ENCODE results near the gene BPIFA1.

DNA sequence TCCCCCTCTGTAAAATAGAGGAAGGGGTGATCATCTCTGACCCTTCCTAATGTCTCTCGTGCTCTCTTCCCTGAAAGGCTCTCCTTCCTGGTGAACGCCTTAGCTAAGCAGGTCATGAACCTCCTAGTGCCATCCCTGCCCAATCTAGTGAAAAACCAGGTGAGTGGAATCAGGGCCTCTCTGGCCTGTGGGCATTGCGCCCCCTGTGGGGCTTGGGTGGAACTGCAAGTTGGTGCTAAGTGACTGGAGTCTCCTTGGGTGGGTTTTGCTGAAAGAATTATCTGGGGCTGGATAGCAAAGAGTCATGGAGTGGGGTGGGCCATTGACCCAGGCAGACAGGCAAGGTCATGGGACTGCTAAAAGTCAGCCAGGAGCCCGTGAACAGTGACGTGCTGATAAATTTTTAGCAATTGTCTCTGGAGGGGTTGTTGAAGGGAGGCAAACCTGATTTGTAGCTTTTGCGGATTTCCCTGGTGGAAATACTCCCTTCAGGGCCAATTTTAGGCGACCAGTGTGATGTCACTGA lies 56.1 kb downstream of the BPIFA1 start:
- TF ChIP-seq, protein P1, sequence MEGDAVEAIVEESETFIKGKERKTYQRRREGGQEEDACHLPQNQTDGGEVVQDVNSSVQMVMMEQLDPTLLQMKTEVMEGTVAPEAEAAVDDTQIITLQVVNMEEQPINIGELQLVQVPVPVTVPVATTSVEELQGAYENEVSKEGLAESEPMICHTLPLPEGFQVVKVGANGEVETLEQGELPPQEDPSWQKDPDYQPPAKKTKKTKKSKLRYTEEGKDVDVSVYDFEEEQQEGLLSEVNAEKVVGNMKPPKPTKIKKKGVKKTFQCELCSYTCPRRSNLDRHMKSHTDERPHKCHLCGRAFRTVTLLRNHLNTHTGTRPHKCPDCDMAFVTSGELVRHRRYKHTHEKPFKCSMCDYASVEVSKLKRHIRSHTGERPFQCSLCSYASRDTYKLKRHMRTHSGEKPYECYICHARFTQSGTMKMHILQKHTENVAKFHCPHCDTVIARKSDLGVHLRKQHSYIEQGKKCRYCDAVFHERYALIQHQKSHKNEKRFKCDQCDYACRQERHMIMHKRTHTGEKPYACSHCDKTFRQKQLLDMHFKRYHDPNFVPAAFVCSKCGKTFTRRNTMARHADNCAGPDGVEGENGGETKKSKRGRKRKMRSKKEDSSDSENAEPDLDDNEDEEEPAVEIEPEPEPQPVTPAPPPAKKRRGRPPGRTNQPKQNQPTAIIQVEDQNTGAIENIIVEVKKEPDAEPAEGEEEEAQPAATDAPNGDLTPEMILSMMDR (IDR thresholded peaks at IDR 0.05; ENCODE audit: low read depth, low read length, missing input control): peak; percentile 76
- peak; percentile 80 to 84 for TF ChIP-seq RAD21 (IDR thresholded peaks at IDR 0.05)
- TF ChIP-seq, protein P2, sequence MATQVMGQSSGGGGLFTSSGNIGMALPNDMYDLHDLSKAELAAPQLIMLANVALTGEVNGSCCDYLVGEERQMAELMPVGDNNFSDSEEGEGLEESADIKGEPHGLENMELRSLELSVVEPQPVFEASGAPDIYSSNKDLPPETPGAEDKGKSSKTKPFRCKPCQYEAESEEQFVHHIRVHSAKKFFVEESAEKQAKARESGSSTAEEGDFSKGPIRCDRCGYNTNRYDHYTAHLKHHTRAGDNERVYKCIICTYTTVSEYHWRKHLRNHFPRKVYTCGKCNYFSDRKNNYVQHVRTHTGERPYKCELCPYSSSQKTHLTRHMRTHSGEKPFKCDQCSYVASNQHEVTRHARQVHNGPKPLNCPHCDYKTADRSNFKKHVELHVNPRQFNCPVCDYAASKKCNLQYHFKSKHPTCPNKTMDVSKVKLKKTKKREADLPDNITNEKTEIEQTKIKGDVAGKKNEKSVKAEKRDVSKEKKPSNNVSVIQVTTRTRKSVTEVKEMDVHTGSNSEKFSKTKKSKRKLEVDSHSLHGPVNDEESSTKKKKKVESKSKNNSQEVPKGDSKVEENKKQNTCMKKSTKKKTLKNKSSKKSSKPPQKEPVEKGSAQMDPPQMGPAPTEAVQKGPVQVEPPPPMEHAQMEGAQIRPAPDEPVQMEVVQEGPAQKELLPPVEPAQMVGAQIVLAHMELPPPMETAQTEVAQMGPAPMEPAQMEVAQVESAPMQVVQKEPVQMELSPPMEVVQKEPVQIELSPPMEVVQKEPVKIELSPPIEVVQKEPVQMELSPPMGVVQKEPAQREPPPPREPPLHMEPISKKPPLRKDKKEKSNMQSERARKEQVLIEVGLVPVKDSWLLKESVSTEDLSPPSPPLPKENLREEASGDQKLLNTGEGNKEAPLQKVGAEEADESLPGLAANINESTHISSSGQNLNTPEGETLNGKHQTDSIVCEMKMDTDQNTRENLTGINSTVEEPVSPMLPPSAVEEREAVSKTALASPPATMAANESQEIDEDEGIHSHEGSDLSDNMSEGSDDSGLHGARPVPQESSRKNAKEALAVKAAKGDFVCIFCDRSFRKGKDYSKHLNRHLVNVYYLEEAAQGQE (IDR thresholded peaks at IDR 0.05): no peak
- TF ChIP-seq TAF1 (conservative IDR thresholded peaks at IDR 0.05): no peak
- TF ChIP-seq, protein P3, sequence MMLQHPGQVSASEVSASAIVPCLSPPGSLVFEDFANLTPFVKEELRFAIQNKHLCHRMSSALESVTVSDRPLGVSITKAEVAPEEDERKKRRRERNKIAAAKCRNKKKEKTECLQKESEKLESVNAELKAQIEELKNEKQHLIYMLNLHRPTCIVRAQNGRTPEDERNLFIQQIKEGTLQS (IDR thresholded peaks at IDR 0.05): no peak
- TF ChIP-seq, protein P4, sequence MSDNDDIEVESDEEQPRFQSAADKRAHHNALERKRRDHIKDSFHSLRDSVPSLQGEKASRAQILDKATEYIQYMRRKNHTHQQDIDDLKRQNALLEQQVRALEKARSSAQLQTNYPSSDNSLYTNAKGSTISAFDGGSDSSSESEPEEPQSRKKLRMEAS (IDR thresholded peaks at IDR 0.05): no peak
